K562 (cell line): ENCODE measurements around the gene PGPEP1. TPM values are rescaled to one million over a fixed set of nuclear protein-coding genes. Genes with fewer than 3 reads are reported as not detected.
A peak's percentile ranks its signal among the peaks of the same experiment; 100 is the strongest.

Experiments
- ATAC-seq: fragments of 200-7000 bp; cut with Tn5 transposase; 3 replicates; pipeline ENCODE4 v1.9.1; 2020; ENCODE audit warnings: moderate library complexity
- BruUV-seq: library from RNA; stranded (reverse); fragments of 400-500 nt; replicated peaks from 2 replicates; lab custom pipeline; 2021; lab: Mats Ljungman, UMichigan
- CTCF ChIA-PET: fragments of 300-600 bp; formaldehyde crosslinking; extraction: SDS; loops from one replicate; lab custom pipeline; 2021; ENCODE audit warnings: low intra/inter-chr PET ratio; lab: Yijun Ruan, JAX
- POLR2A ChIA-PET: fragments of 300-600, 350-650 bp; sonication (Branson Sonifier 250); formaldehyde crosslinking; extraction: SDS; loops from one replicate; lab custom pipeline; 2021; ENCODE audit warnings: antibody characterized with exemption, inconsistent platforms; lab: Yijun Ruan, JAX
- DNase-seq, 4 experiments: peaks; one replicate each; pipeline versions ENCODE4 v3.0.0 to v3.0.0-alpha.2; 2011 to 2018; ENCODE audit warnings: low spot score in 3 of 4, mixed read lengths in 3 of 4; ENCODE audit errors: extremely low read depth in 1 of 4
- FAIRE-seq: peaks from 2 replicates; lab custom pipeline; 2011; peaks lifted over from hg19 to GRCh38; lab: Jason Lieb, UNC
- H2AFZ ChIP-seq: 2 replicates; pipeline ENCODE4 v1.6.0; 2011; ENCODE audit warnings: low read depth, low read length, control low read depth, inconsistent platforms
- H3K27ac ChIP-seq: fragments of 200-600 bp; 3 replicates; pipeline ENCODE4 v1.8.0; 2011; ENCODE audit warnings: low read depth, mild to moderate bottlenecking, control low read depth, inconsistent platforms, low read length, moderate library complexity, mixed read lengths; ENCODE audit errors: extremely low read depth
- H3K27me3 ChIP-seq, 2 experiments: fragments of 300-600 bp in 1 of 2; 2 replicates in 1 of 2; 3 replicates in 1 of 2; pipeline versions ENCODE4 v1.6.0 to v1.8.0; 2011; ENCODE audit warnings: inconsistent platforms in 2 of 2, low read length in 2 of 2, mild to moderate bottlenecking in 1 of 2, mixed read lengths in 1 of 2, moderate library complexity in 1 of 2; ENCODE audit not compliant: control insufficient read depth in 2 of 2, insufficient read depth in 2 of 2
- H3K36me3 ChIP-seq: fragments of 300-600 bp; 3 replicates; pipeline ENCODE4 v1.8.0; 2011; ENCODE audit warnings: mild to moderate bottlenecking, low read length, inconsistent platforms; ENCODE audit not compliant: control insufficient read depth, insufficient read depth
- H3K4me1 ChIP-seq, 2 experiments: fragments of 200-600 bp in 1 of 2; replicated peaks in 1 of 2; 2 replicates in 1 of 2; 3 replicates in 1 of 2; pipeline versions ENCODE4 v1.5.1 to v1.8.0; 2011; ENCODE audit warnings: inconsistent platforms in 2 of 2, low read length in 2 of 2, mild to moderate bottlenecking in 1 of 2, mixed read lengths in 1 of 2, moderate library complexity in 1 of 2; ENCODE audit not compliant: control insufficient read depth in 2 of 2, insufficient read depth in 2 of 2
- H3K4me2 ChIP-seq: 2 replicates; pipeline ENCODE4 v1.6.1; 2011; ENCODE audit warnings: low read length, control low read depth, inconsistent platforms, mixed read lengths; ENCODE audit not compliant: insufficient read depth
- H3K4me3 ChIP-seq: fragments of 200-600 bp; sonication (generic), shearing (Covaris generic); 2 replicates; pipeline ENCODE4 v1.5.1; 2016; ENCODE audit warnings: control low read depth, inconsistent platforms
- H3K79me2 ChIP-seq: fragments of 200-600 bp; 3 replicates; pipeline ENCODE4 v1.8.0; 2011; ENCODE audit warnings: low read length, inconsistent platforms; ENCODE audit not compliant: control insufficient read depth, insufficient read depth
- H3K9ac ChIP-seq, 2 experiments: 2 replicates each; pipeline versions ENCODE4 v1.6.0 to v1.6.1; 2011; ENCODE audit warnings: low read depth in 2 of 2, low read length in 2 of 2, control low read depth in 1 of 2, inconsistent platforms in 1 of 2, mild to moderate bottlenecking in 1 of 2, mixed read lengths in 1 of 2; ENCODE audit not compliant: insufficient read depth in 1 of 2
- H3K9me1 ChIP-seq: one replicate; pipeline ENCODE4 v1.6.0; 2011; ENCODE audit warnings: inconsistent platforms, mild to moderate bottlenecking, low read length, moderate library complexity; ENCODE audit not compliant: control insufficient read depth, insufficient read depth
- H3K9me3 ChIP-seq: replicated peaks from 2 replicates; pipeline ENCODE4 v1.5.1; 2011; ENCODE audit warnings: low read depth, low read length, inconsistent platforms; ENCODE audit not compliant: control insufficient read depth, insufficient read depth
- H4K20me1 ChIP-seq: replicated peaks from 2 replicates; pipeline ENCODE4 v1.6.1; 2011; ENCODE audit warnings: low read length, inconsistent platforms, mixed read lengths; ENCODE audit not compliant: control insufficient read depth, insufficient read depth
- BCOR ChIP-seq: fragments of 450-650 bp; IDR thresholded peaks from 2 replicates; pipeline ENCODE4 v1.6.1; 2016
- CCNT2 ChIP-seq: IDR thresholded peaks from 2 replicates; pipeline ENCODE4 v1.6.1; 2011; ENCODE audit warnings: borderline replicate concordance, low read depth, mild to moderate bottlenecking, moderate library complexity, mixed read lengths, low read length; ENCODE audit not compliant: insufficient read length; ENCODE audit errors: extremely low read depth
- DMBX1 ChIP-seq: fragments of 250-450 bp; sonication (Bioruptor Pico); IDR thresholded peaks from 2 replicates; pipeline ENCODE4 v1.8.0; 2022; ENCODE audit warnings: inconsistent platforms, mild to moderate bottlenecking, moderate library complexity, borderline replicate concordance
- ETV5 ChIP-seq: sonication (generic); formaldehyde crosslinking; IDR thresholded peaks from 2 replicates; pipeline ENCODE4 v1.4.0; 2020; ENCODE audit warnings: low read depth, mild to moderate bottlenecking, missing genetic modification reagents
- IFI16 ChIP-seq: fragments of 250-450 bp; sonication (Bioruptor Pico); IDR thresholded peaks from 2 replicates; pipeline ENCODE4 v2.1.2; 2022; ENCODE audit warnings: mild to moderate bottlenecking, inconsistent platforms
- MECOM ChIP-seq: fragments of 250-450 bp; sonication (Bioruptor Pico); IDR thresholded peaks from 2 replicates; pipeline ENCODE4 v1.8.0; 2022; ENCODE audit warnings: inconsistent platforms
- NONO ChIP-seq, 2 experiments: fragments of 200-400 bp in 1 of 2; fragments of 450-650 bp in 1 of 2; formaldehyde crosslinking in 1 of 2; IDR thresholded peaks; 2 replicates each; pipeline ENCODE4 v1.6.1; 2017; ENCODE audit warnings: low read depth in 2 of 2, mild to moderate bottlenecking in 2 of 2, moderate library complexity in 2 of 2, low read length in 1 of 2
- NR4A1 ChIP-seq, 2 experiments: fragments of 250-450 bp in 1 of 2; fragments of 450-650 bp in 1 of 2; sonication (Bioruptor Pico) in 1 of 2; IDR thresholded peaks; 2 replicates each; pipeline versions ENCODE4 v1.4.0 to v1.6.1; 2016 to 2020; ENCODE audit warnings: mild to moderate bottlenecking in 2 of 2, missing compliant biosample characterization in 1 of 2, missing genetic modification characterization in 1 of 2, moderate library complexity in 1 of 2
- PHF8 ChIP-seq: fragments of 200-600 bp; sonication (generic); IDR thresholded peaks from 2 replicates; pipeline ENCODE4 v1.6.1; 2012; ENCODE audit warnings: mixed run types, mild to moderate bottlenecking, inconsistent platforms, low read length, moderate library complexity, borderline replicate concordance
- RBM25 ChIP-seq: fragments of 200-400 bp; formaldehyde crosslinking; IDR thresholded peaks from 2 replicates; pipeline ENCODE4 v1.6.1; 2018; ENCODE audit warnings: low read length, low read depth, moderate library complexity; ENCODE audit not compliant: severe bottlenecking
- RCOR1 ChIP-seq, 2 experiments: IDR thresholded peaks; 2 replicates each; pipeline ENCODE4 v1.6.1; 2012; ENCODE audit warnings: low read depth in 2 of 2, low read length in 2 of 2, borderline replicate concordance in 1 of 2, improper control_type of control experiment in 1 of 2
- TAF1 ChIP-seq: IDR thresholded peaks from 2 replicates; pipeline ENCODE4 v1.6.1; 2011; ENCODE audit warnings: mild to moderate bottlenecking, low read length, moderate library complexity; ENCODE audit not compliant: insufficient read depth, control insufficient read depth, severe bottlenecking; ENCODE audit errors: extremely low read depth
- TEAD1 ChIP-seq, 2 experiments: fragments of 450-650 bp in 1 of 2; sonication (generic) in 1 of 2; formaldehyde crosslinking; IDR thresholded peaks; 2 replicates each; pipeline versions ENCODE4 v1.4.0 to v1.8.0; 2020 to 2022; ENCODE audit warnings: mild to moderate bottlenecking in 2 of 2, missing genetic modification reagents in 1 of 2
- ZBTB17 ChIP-seq: fragments of 450-650 bp; formaldehyde crosslinking; IDR thresholded peaks from 2 replicates; pipeline ENCODE4 v1.4.0; 2020; ENCODE audit warnings: mild to moderate bottlenecking
- ZNF695 ChIP-seq: fragments of 450-650 bp; formaldehyde crosslinking; IDR thresholded peaks from 2 replicates; pipeline ENCODE4 v1.4.0; 2020; ENCODE audit warnings: mild to moderate bottlenecking, moderate library complexity
- WGBS: fragments of 100-300 bp; shearing (Covaris generic); methylation state at CpG from one replicate; pipeline ENCODE4 v1.1.6; 2016; ENCODE audit warnings: low coverage, mixed read lengths; ENCODE audit not compliant: insufficient coverage; ENCODE audit errors: missing lambda C conversion rate; 5-methylcytosine and 5-hydroxymethylcytosine counted together
- in situ Hi-C: fragments of 300-500 bp; cut with MboI; formaldehyde crosslinking; loops from 4 replicates; pipeline ENCODE4 v1.15.0; 2018; ENCODE audit warnings: inconsistent platforms, mixed read lengths
- intact Hi-C: fragments of 100-400 bp; cut with micrococcal nuclease; formaldehyde crosslinking; loops from 2 replicates; pipeline ENCODE4 v1.14.2; 2022
- polyA plus RNA-seq, 8 experiments: library from polyadenylated mRNA; depleted of rRNA in 4 of 8; stranded (reverse) in 5 of 8; unstranded in 3 of 8; fragments of >200 nt; fragmentation: Nextera tagmentation in 2 of 8; fragmentation: Illumina TruSeq in 1 of 8; extraction: Ambion mirVana in 2 of 8; extraction: Trizol in 1 of 8; gene quantifications; 2 replicates each; pipeline versions ENCODE4 v1.2.1 to v1.2.3, GENCODE V29; 2011 to 2014; ENCODE audit warnings: inconsistent platforms in 1 of 8, missing spikeins in 1 of 8
- total RNA-seq, 7 experiments: library from RNA; depleted of rRNA in 6 of 7; stranded (reverse); fragments of >200 nt in 6 of 7; fragmentation: Illumina TruSeq in 2 of 7; extraction: Trizol in 2 of 7; gene quantifications; 2 replicates each; pipeline versions ENCODE4 v1.2.1 to v1.2.3, GENCODE V29; 2011 to 2021; ENCODE audit warnings: low replicate concordance in 1 of 7
- TF ChIP-seq, protein P1 (sequence below), 2 experiments: fragments of 450-650 bp; IDR thresholded peaks; 2 replicates each; pipeline ENCODE4 v1.6.1; 2016
- TF ChIP-seq, protein P2 (sequence below): fragments of 450-650 bp; IDR thresholded peaks from 2 replicates; pipeline ENCODE4 v1.6.1; 2016

PGPEP1 gene
- total and polyA plus RNA-seq, 9 of the 15 experiments (the other 6 are each of a cell fraction or from before 2014, with no cell fraction given) = 10.0 to 69.6 (median 33.5) TPM

- Histone ChIP-seq H2AFZ (peak overlapping the region; percentile 58; the same call in 1 of the 2 replicates), H3K4me1 (peaks cover 55 to 72% of the 10 kb centered on the region in 2 experiments), H3K27ac (peak overlapping the region; percentile 97), H3K9ac (peak overlapping the region; percentile 85 to 92; a peak in 3 of 4 replicates), H3K4me3 (peak overlapping the region; percentile 1; the same call in 1 of the 2 replicates), H3K4me2 (peak overlapping the region; percentile 89), H3K27me3 (no peaks in the 10 kb centered on the region), H3K79me2 (peaks cover 6% of the 10 kb centered on the region), H3K9me3 (no peaks in the 10 kb centered on the region), H3K9me1 (no peaks in the 10 kb centered on the region), H3K36me3 (peaks cover 10% of the 10 kb centered on the region; the same call in 1 of the 3 replicates), H4K20me1 (no peaks in the 10 kb centered on the region)
- ATAC-seq = no peak
- CTCF ChIA-PET = no interaction called here
- WGBS = 24% methylated on average over 4 of the region's 4 CpGs
- no peak for DNase-seq
- intact Hi-C loops (no loop called here), in situ Hi-C loops (no loop called here)
- BruUV-seq = TSS peak; percentile 80
- no peak for FAIRE-seq
- POLR2A ChIA-PET = interaction anchor here (0.6 to 5.4 kb wide), 7 partner anchors 9 to 95 kb away, joined by 3 to 79 read pairs (median 9); partner anchors contain the start of genes GDF15 and JUND
- TF ChIP-seq ZNF695 (CRISPR knock-in tag) = 0 out of 2 replicates have a peak, but pooled peaks have one; percentile 15
- no peak for TF ChIP-seq ETV5
- TF ChIP-seq RBM25 = peak; percentile 84
- 0 out of 4 replicates have a peak, but pooled peaks of 1 of the 2 experiments have one; percentile 18 for TF ChIP-seq TEAD1 (CRISPR knock-in tag; IDR thresholded peaks at IDR 0.05)
- 0 out of 4 replicates have a peak, but pooled peaks of 1 of the 2 experiments have one; percentile 10 for TF ChIP-seq RCOR1 (IDR thresholded peaks at IDR 0.05; ENCODE audit: borderline replicate concordance in 1 of 2, low read depth in 2 of 2, low read length in 2 of 2)
- TF ChIP-seq ZBTB17 (CRISPR knock-in tag) = peak; percentile 49; the same call in 1 of the 2 replicates
- 0 out of 2 replicates have a peak, but pooled peaks have one; percentile 44 for TF ChIP-seq IFI16 (CRISPR knock-in tag)
- peak; percentile 23; the same call in 1 of the 2 replicates for TF ChIP-seq PHF8
- TF ChIP-seq NONO (IDR thresholded peaks at IDR 0.05; ENCODE audit: low read depth in 2 of 2, low read length in 1 of 2) = no peak
- TF ChIP-seq, protein P1, sequence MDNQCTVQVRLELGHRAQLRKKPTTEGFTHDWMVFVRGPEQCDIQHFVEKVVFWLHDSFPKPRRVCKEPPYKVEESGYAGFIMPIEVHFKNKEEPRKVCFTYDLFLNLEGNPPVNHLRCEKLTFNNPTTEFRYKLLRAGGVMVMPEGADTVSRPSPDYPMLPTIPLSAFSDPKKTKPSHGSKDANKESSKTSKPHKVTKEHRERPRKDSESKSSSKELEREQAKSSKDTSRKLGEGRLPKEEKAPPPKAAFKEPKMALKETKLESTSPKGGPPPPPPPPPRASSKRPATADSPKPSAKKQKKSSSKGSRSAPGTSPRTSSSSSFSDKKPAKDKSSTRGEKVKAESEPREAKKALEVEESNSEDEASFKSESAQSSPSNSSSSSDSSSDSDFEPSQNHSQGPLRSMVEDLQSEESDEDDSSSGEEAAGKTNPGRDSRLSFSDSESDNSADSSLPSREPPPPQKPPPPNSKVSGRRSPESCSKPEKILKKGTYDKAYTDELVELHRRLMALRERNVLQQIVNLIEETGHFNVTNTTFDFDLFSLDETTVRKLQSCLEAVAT (IDR thresholded peaks at IDR 0.05) = no peak
- 0 out of 2 replicates have a peak, but pooled peaks have one; percentile 11 for TF ChIP-seq NR4A1 (CRISPR knock-in tag; IDR thresholded peaks at IDR 0.05)
- no peak for TF ChIP-seq NR4A1 (tag; IDR thresholded peaks at IDR 0.05)
- TF ChIP-seq, protein P2, sequence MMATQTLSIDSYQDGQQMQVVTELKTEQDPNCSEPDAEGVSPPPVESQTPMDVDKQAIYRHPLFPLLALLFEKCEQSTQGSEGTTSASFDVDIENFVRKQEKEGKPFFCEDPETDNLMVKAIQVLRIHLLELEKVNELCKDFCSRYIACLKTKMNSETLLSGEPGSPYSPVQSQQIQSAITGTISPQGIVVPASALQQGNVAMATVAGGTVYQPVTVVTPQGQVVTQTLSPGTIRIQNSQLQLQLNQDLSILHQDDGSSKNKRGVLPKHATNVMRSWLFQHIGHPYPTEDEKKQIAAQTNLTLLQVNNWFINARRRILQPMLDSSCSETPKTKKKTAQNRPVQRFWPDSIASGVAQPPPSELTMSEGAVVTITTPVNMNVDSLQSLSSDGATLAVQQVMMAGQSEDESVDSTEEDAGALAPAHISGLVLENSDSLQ = no peak
- no peak for TF ChIP-seq TAF1
- TF ChIP-seq BCOR = peak; percentile 21
- 0 out of 2 replicates have a peak, but pooled peaks have one; percentile 27 for TF ChIP-seq DMBX1 (CRISPR knock-in tag)
- no peak for TF ChIP-seq CCNT2
- TF ChIP-seq MECOM (CRISPR knock-in tag) = 0 out of 2 replicates have a peak, but pooled peaks have one; percentile 25
These were observed 33.1 kb downstream of the PGPEP1 start for GRCh38 chr19:18373407-18373891.
